Measurements from ENCODE around the gene KIF21A. TPM values are rescaled to one million over a fixed set of nuclear protein-coding genes. Genes with fewer than 3 reads are reported as not detected.

The KIF21A gene
- total RNA-seq, 2 experiments from 2014 or later: 1.1 TPM; not detected in 1

GRCh38 chr12:39390752-39391151 is 52.2 kb downstream of the KIF21A start:
- H3K9me2 ChIP-seq (ENCODE audit: insufficient read depth, low read length): no peaks in the 10 kb centered on the region
- H3K36me3 ChIP-seq (ENCODE audit: insufficient read depth, low read length): no peaks in the 10 kb centered on the region
- no peak overlapping the region for H3K4me2 ChIP-seq (ENCODE audit: low read length)
- no peak for DNase-seq (ENCODE audit: low spot score)
- H3K4me3 ChIP-seq (ENCODE audit: low read depth, low read length, poor library complexity, severe bottlenecking): no peak overlapping the region
- CTCF ChIA-PET (ENCODE audit: unreplicated experiment): no interaction called here
- no peaks in the 10 kb centered on the region for H3K4me1 ChIP-seq (ENCODE audit: insufficient read depth, low read length, poor library complexity, severe bottlenecking)
- no peaks in the 10 kb centered on the region for H4K20me1 ChIP-seq (ENCODE audit: insufficient read depth, low read length)
- no TSS peak for BruUV-seq (replicated peaks)
- H3K27ac ChIP-seq (ENCODE audit: low read depth, low read length, poor library complexity, severe bottlenecking): no peak overlapping the region
- no peak for TF ChIP-seq EZH2phosphoT487 (IDR thresholded peaks at IDR 0.05; ENCODE audit: borderline replicate concordance, low read depth, low read length)
- no peak for TF ChIP-seq CTCF (conservative IDR thresholded peaks at IDR 0.05; ENCODE audit: low read length)
- no peak overlapping the region for H2AFZ ChIP-seq (ENCODE audit: low read length)
- no peaks in the 10 kb centered on the region for H3K79me2 ChIP-seq (ENCODE audit: insufficient read depth, low read depth, low read length)
- no peaks in the 10 kb centered on the region for H3K9me3 ChIP-seq (ENCODE audit: low read length)
- intact Hi-C loops (cut with micrococcal nuclease; ENCODE audit: unreplicated experiment): no loop called here
- POLR2A ChIA-PET: no interaction called here

- no peaks in the 10 kb centered on the region for H3K36me3 ChIP-seq (ENCODE audit: insufficient read depth, low read length)
- intact Hi-C loops (cut with micrococcal nuclease; ENCODE audit: unreplicated experiment): no loop called here
- H3K4me2 ChIP-seq (ENCODE audit: low read length): no peak overlapping the region
- H3K27ac ChIP-seq (ENCODE audit: low read depth, low read length, poor library complexity, severe bottlenecking): no peak overlapping the region
- H3K4me3 ChIP-seq (ENCODE audit: low read depth, low read length, poor library complexity, severe bottlenecking): no peak overlapping the region
- TF ChIP-seq CTCF (conservative IDR thresholded peaks at IDR 0.05; ENCODE audit: low read length): no peak
- TF ChIP-seq EZH2phosphoT487 (IDR thresholded peaks at IDR 0.05; ENCODE audit: borderline replicate concordance, low read depth, low read length): no peak
- no peaks in the 10 kb centered on the region for H3K4me1 ChIP-seq (ENCODE audit: insufficient read depth, low read length, poor library complexity, severe bottlenecking)
- no peaks in the 10 kb centered on the region for H4K20me1 ChIP-seq (ENCODE audit: insufficient read depth, low read length)
- H2AFZ ChIP-seq (ENCODE audit: low read length): no peak overlapping the region
- CTCF ChIA-PET (ENCODE audit: unreplicated experiment): no interaction called here
- DNase-seq (ENCODE audit: low spot score): no peak
- no peaks in the 10 kb centered on the region for H3K9me2 ChIP-seq (ENCODE audit: insufficient read depth, low read length)
- no peaks in the 10 kb centered on the region for H3K9me3 ChIP-seq (ENCODE audit: low read length)
- POLR2A ChIA-PET: interaction anchor here (0.6 kb wide), 1 partner anchor 196 kb away, joined by 3 read pairs; no protein-coding TSS in a partner anchor
- H3K79me2 ChIP-seq (ENCODE audit: insufficient read depth, low read depth, low read length): no peaks in the 10 kb centered on the region
- no TSS peak for BruUV-seq (replicated peaks)
Observed at GRCh38 chr12:39389399-39390150, 53.3 kb downstream of the KIF21A start.

GRCh38 chr12:39386335-39386734 is 56.6 kb downstream of the KIF21A start:
- Histone ChIP-seq H3K9me2 (ENCODE audit: insufficient read depth, low read length) (no peaks in the 10 kb centered on the region), H3K27ac (ENCODE audit: low read depth, low read length, poor library complexity, severe bottlenecking) (no peak overlapping the region), H4K20me1 (ENCODE audit: insufficient read depth, low read length) (no peaks in the 10 kb centered on the region), H3K79me2 (ENCODE audit: insufficient read depth, low read depth, low read length) (no peaks in the 10 kb centered on the region), H3K4me3 (ENCODE audit: low read depth, low read length, poor library complexity, severe bottlenecking) (no peak overlapping the region), H3K36me3 (ENCODE audit: insufficient read depth, low read length) (no peaks in the 10 kb centered on the region), H2AFZ (ENCODE audit: low read length) (no peak overlapping the region), H3K4me2 (ENCODE audit: low read length) (no peak overlapping the region), H3K9me3 (ENCODE audit: low read length) (no peaks in the 10 kb centered on the region), H3K4me1 (ENCODE audit: insufficient read depth, low read length, poor library complexity, severe bottlenecking) (no peaks in the 10 kb centered on the region)
- ChIA-PET POLR2A (interaction anchor here (0.6 to 0.9 kb wide), 3 partner anchors 9 to 602 kb away, joined by 3 to 9 read pairs (median 3); no protein-coding TSS in a partner anchor), CTCF (ENCODE audit: unreplicated experiment) (no interaction called here)
- intact Hi-C loops (cut with micrococcal nuclease; ENCODE audit: unreplicated experiment): no loop called here
- TF ChIP-seq CTCF (conservative IDR thresholded peaks at IDR 0.05; ENCODE audit: low read length) (no peak), EZH2phosphoT487 (IDR thresholded peaks at IDR 0.05; ENCODE audit: borderline replicate concordance, low read depth, low read length) (no peak)
- no TSS peak for BruUV-seq (replicated peaks)
- no peak for DNase-seq (ENCODE audit: low spot score)

All from OCI-LY7 (cell line).